ENCODE data around the gene NTF4.

GRCh38 chr19:49102303-49102702 is 37.7 kb upstream of the NTF4 start:
- TF ChIP-seq CTCF (IDR thresholded peaks at IDR 0.05) (no peak), EP300 (IDR thresholded peaks at IDR 0.05) (no peak)

All from ovary (tissue), 3 donors.